Esophagus muscularis mucosa (tissue), 4 donors: ENCODE data around the gene ACTMAP. TPM values are rescaled to one million over a fixed set of nuclear protein-coding genes. Genes with fewer than 3 reads are reported as not detected.
A peak's percentile ranks its signal among the peaks of the same experiment; 100 is the strongest.

Experiments
- DNase-seq: peaks from one replicate; pipeline ENCODE4 v3.0.0-alpha.2; 2017; ENCODE audit errors: extremely low spot score
- H3K27ac ChIP-seq, 4 donors: fragments of 200-600 bp; sonication (generic); replicated peaks in 1 of 4; 1 replicate in 3 of 4; 2 replicates in 1 of 4; pipeline ENCODE4 v1.5.1; 2016 to 2019; ENCODE audit warnings: mild to moderate bottlenecking in 1 of 4
- H3K27me3 ChIP-seq, 4 donors: fragments of 200-600 bp; sonication (generic); one replicate each; pipeline versions ENCODE4 v1.5.1 to v1.6.0; 2016 to 2019
- H3K36me3 ChIP-seq, 4 donors: fragments of 200-600 bp; sonication (generic); one replicate each; pipeline ENCODE4 v1.5.1; 2016 to 2019
- H3K4me1 ChIP-seq, 4 donors: fragments of 200-600 bp; sonication (generic); one replicate each; pipeline ENCODE4 v1.5.1; 2016 to 2019
- H3K4me3 ChIP-seq, 4 donors: fragments of 200-600 bp; sonication (generic); 1 replicate in 2 of 4; 2 replicates in 2 of 4; pipeline ENCODE4 v1.5.1; 2016 to 2019; ENCODE audit warnings: mild to moderate bottlenecking in 4 of 4, moderate library complexity in 1 of 4
- H3K9me3 ChIP-seq, 4 donors: fragments of 200-600 bp; sonication (generic); 1 replicate in 3 of 4; 2 replicates in 1 of 4; pipeline ENCODE4 v1.5.1; 2016 to 2019
- EP300 ChIP-seq: sonication (generic); formaldehyde crosslinking; IDR thresholded peaks from one replicate; pipeline ENCODE4 v1.6.1; 2017; ENCODE audit warnings: antibody characterized with exemption
- POLR2A ChIP-seq: fragments of 450-650 bp; IDR thresholded peaks from one replicate; pipeline ENCODE4 v1.6.1; 2017; ENCODE audit warnings: antibody characterized with exemption, moderate library complexity, mild to moderate bottlenecking, low read depth
- POLR2AphosphoS5 ChIP-seq, 2 donors: sonication (generic); formaldehyde crosslinking; IDR thresholded peaks; one replicate each; pipeline ENCODE4 v1.6.1; 2017; ENCODE audit warnings: antibody characterized with exemption in 2 of 2
- WGBS: methylation state at CpG from one replicate; pipeline ENCODE4 v1.1.5; 2018; 5-methylcytosine and 5-hydroxymethylcytosine counted together
- intact Hi-C: fragments of 100-400 bp; cut with DNase I; formaldehyde crosslinking; loops from one replicate; pipeline ENCODE4 v1.15.1; 2023
- total RNA-seq, 4 donors: library from RNA; depleted of rRNA; stranded (reverse); fragments of >200 nt; gene quantifications; one replicate each; pipeline versions ENCODE4 v1.1.0 to v1.2.1, GENCODE V29; 2016
- TF ChIP-seq, protein P1 (sequence below), 3 experiments: fragments of 200-600 bp in 2 of 3; fragments of 450-650 bp in 1 of 3; sonication (generic) in 2 of 3; IDR thresholded peaks; one replicate each; pipeline ENCODE4 v1.5.1; 2017 to 2019; ENCODE audit warnings: antibody characterized with exemption in 3 of 3, mild to moderate bottlenecking in 2 of 3, moderate library complexity in 1 of 3

ACTMAP gene
- total RNA-seq, 4 donors from 2014 or later: 1.7 to 4.6 (median 3.7) TPM

DNA sequence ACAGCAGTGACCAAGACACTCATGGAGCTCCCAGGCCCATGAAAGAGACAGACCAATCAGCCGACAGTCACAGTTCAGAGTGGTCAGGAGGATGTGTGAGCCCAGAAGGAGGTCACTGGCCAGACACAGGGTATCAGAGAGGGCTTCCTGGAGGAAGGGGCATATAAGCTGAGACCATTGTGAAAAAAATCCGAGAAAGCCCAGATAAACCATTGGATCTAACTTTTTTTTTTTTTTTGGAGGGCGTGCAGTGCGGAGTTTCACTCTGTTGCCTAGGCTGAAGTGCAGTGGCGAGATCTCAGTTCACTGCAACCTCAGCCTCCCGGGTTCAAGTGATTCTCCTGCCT is 29.2 kb downstream of the ACTMAP start:
- H3K4me1 ChIP-seq: peaks cover 24 to 84% (median 76%) of the 10 kb centered on the region in 4 donors
- intact Hi-C loops: no loop called here
- DNase-seq: no peak
- H3K9me3 ChIP-seq: no peaks in the 10 kb centered on the region
- 88% methylated on average over 5 of the region's 6 CpGs for WGBS
- H3K4me3 ChIP-seq: peak overlapping the region; percentile 73 to 92 (median 78)
- TF ChIP-seq POLR2A (no peak), POLR2AphosphoS5 (IDR thresholded peaks at IDR 0.05) (no peak), EP300 (no peak)
- TF ChIP-seq, protein P1, sequence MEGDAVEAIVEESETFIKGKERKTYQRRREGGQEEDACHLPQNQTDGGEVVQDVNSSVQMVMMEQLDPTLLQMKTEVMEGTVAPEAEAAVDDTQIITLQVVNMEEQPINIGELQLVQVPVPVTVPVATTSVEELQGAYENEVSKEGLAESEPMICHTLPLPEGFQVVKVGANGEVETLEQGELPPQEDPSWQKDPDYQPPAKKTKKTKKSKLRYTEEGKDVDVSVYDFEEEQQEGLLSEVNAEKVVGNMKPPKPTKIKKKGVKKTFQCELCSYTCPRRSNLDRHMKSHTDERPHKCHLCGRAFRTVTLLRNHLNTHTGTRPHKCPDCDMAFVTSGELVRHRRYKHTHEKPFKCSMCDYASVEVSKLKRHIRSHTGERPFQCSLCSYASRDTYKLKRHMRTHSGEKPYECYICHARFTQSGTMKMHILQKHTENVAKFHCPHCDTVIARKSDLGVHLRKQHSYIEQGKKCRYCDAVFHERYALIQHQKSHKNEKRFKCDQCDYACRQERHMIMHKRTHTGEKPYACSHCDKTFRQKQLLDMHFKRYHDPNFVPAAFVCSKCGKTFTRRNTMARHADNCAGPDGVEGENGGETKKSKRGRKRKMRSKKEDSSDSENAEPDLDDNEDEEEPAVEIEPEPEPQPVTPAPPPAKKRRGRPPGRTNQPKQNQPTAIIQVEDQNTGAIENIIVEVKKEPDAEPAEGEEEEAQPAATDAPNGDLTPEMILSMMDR (IDR thresholded peaks at IDR 0.05): no peak
- H3K27me3 ChIP-seq: no peaks in the 10 kb centered on the region
- H3K27ac ChIP-seq: peak overlapping the region; percentile 95 to 99 (median 98)
- H3K36me3 ChIP-seq: peaks cover 10 to 42% (median 31%) of the 10 kb centered on the region in 4 donors

DNA sequence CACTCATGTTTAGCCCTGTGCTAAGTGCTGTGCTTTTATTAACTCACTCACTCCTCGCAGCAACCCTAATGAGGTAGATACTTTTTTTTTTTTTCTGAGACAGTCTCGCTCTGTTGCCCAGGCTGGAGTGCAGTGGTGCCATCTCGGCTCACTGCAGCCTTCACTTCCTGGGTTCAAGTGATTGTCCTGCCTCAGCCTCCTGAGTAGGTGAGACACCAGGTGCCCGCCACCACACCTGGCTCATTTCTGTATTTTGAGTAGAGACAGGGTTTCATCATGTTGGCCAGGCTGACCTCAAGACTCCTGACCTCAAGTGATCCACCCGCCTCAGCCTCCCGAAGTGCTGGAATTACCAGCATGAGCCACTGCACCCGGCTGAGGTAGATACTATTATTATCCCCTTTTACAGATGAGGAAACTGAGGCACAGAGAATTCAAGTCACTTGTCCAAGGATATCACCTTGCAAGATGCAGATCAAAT is 30.8 kb downstream of the ACTMAP start:
- intact Hi-C loops: loop anchor here (2.0 kb wide), 1 partner anchor 29 kb away; no protein-coding TSS in a partner anchor
- Histone ChIP-seq H3K27ac (peak overlapping the region; percentile 95 to 99 (median 98)), H3K36me3 (peaks cover 0 to 26% (median 15%) of the 10 kb centered on the region in 4 donors), H3K9me3 (no peaks in the 10 kb centered on the region), H3K27me3 (no peaks in the 10 kb centered on the region), H3K4me1 (peaks cover 33 to 89% (median 84%) of the 10 kb centered on the region in 4 donors), H3K4me3 (peak overlapping the region; percentile 73 to 92 (median 78))
- TF ChIP-seq EP300 (no peak), POLR2A (no peak), POLR2AphosphoS5 (IDR thresholded peaks at IDR 0.05) (no peak)
- TF ChIP-seq, protein P1 (IDR thresholded peaks at IDR 0.05): no peak
- WGBS: 48% methylated on average over 7 of the region's 7 CpGs
- DNase-seq: no peak

DNA sequence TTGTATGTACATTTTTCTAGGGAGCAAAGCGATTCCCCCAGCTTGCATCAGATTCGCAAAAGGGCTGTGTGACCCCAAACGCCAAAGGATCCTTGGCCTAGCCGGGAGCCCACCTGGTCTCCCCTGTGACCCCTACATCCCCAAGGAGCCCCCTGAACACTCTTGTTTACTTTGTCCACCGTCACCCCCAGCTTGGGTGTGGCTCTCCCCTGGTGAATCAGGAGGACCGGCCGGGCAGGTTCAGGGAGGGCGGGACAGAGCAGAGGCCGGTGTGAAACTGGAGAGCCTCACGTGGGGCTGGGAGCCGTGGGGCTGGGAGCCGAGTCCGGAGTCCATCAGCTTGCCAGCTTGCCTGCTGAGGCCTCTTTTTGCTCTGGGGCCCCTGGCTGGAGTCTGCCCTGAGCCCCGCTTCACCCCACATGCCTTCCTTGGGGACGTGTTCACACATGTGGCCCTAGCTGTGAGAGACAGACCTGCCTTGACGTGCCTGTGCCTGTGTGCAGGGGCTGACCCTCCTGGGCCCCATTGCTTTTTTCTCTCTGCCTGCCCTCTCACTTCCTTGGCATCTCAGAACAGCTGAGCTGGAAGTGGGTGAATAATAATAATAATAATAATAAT is 31.4 kb downstream of the ACTMAP start:
- 13% methylated on average over 14 of the region's 16 CpGs for WGBS
- DNase-seq: no peak
- TF ChIP-seq POLR2AphosphoS5 (IDR thresholded peaks at IDR 0.05) (peak; percentile 56 to 73), EP300 (no peak), POLR2A (peak; percentile 35)
- TF ChIP-seq, protein P1 (IDR thresholded peaks at IDR 0.05): no peak
- Histone ChIP-seq H3K4me3 (peak overlapping the region; percentile 73 to 92 (median 78)), H3K4me1 (peaks cover 36 to 89% (median 84%) of the 10 kb centered on the region in 4 donors), H3K36me3 (peaks cover 0 to 21% (median 9%) of the 10 kb centered on the region in 4 donors), H3K27ac (peak overlapping the region; percentile 95 to 99 (median 98)), H3K27me3 (no peaks in the 10 kb centered on the region), H3K9me3 (no peaks in the 10 kb centered on the region)
- intact Hi-C loops: loop anchor here (2.0 kb wide), 1 partner anchor 30 kb away; no protein-coding TSS in a partner anchor

DNA sequence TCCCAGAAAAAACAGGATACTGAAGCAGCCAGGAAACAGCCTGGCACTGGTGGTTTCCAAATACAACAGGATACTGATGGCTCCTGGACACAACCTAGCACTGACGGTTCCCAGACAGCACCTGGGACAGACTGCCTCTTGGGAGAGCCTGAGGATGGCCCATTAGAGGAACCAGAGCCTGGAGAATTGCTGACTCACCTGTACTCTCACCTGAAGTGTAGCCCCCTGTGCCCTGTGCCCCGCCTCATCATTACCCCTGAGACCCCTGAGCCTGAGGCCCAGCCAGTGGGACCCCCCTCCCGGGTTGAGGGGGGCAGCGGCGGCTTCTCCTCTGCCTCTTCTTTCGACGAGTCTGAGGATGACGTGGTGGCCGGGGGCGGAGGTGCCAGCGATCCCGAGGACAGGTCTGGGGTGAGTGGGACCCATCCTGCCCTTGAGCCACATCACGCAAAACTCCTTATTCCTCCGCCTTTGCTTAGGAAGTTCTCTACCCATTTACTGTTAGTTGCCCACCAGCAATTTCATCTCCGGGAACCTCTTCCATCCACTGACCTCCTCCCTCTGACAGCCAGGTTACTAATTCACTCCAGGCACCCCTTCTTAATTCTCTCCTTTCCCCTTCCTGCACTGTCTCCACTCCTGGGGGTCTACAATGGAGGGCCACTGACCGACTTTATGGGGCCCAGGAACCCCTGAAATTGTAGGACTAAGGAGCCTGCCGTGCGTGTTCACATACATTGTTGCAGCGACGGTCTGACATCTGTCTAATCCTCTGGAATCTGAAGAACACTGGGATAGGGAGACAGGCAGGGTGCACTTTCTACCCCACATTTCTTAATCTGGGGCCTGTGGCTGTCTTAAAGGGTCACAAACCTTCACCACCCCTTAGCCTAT is 32.1 kb downstream of the ACTMAP start:
- H3K4me3 ChIP-seq: peak overlapping the region; percentile 73 to 92 (median 78)
- WGBS: 31% methylated on average over 11 of the region's 20 CpGs
- intact Hi-C loops: loop anchor here (2.0 kb wide), 1 partner anchor 31 kb away; no protein-coding TSS in a partner anchor

More for the DNA sequence above, 32.1 kb downstream of the ACTMAP start:
- DNase-seq: no peak
- Histone ChIP-seq H3K9me3 (no peaks in the 10 kb centered on the region), H3K4me1 (peaks cover 37 to 87% (median 82%) of the 10 kb centered on the region in 4 donors), H3K27ac (peak overlapping the region; percentile 95 to 99 (median 98)), H3K36me3 (peaks cover 0 to 19% (median 7%) of the 10 kb centered on the region in 4 donors), H3K27me3 (no peaks in the 10 kb centered on the region)
- peak in 1 of 2 donors; percentile 38 for TF ChIP-seq POLR2AphosphoS5 (IDR thresholded peaks at IDR 0.05)
- no peak for TF ChIP-seq POLR2A
